HT1080 (cell line): ENCODE data around the gene BAG3. TPM values are rescaled to one million over a fixed set of nuclear protein-coding genes. Genes with fewer than 3 reads are reported as not detected.
A peak's percentile ranks its signal among the peaks of the same experiment; 100 is the strongest.
"Not testable (repeated sequence)": the region's sequence is repeated elsewhere in the genome, so short reads cannot be mapped to it uniquely, and the experiment has no call there.

Source experiments
- DNase-seq: peaks from one replicate; pipeline ENCODE4 v3.0.0-alpha.2; 2015; ENCODE audit warnings: low read depth
- total RNA-seq: library from RNA; depleted of rRNA; stranded (reverse); fragments of >200 nt; shearing (Covaris generic); gene quantifications from 2 replicates; pipeline ENCODE4 v1.2.3, GENCODE V29; 2014

Gene BAG3
- total RNA-seq, 1 experiment from 2014 or later = 46.2 TPM

- DNase-seq = no peak
Measured at GRCh38 chr10:119640384-119640783, 10.8 kb upstream of the BAG3 start.

GRCh38 chr10:119640875-119641526 is 10.2 kb upstream of the BAG3 start:
- DNase-seq = no peak

- DNase-seq = no peak
Measured at GRCh38 chr10:119642556-119643111, 8.5 kb upstream of the BAG3 start.

GRCh38 chr10:119643306-119644204 is 7.6 kb upstream of the BAG3 start:
- DNase-seq = no peak

- no peak for DNase-seq
Measured at GRCh38 chr10:119644205-119644814, 6.9 kb upstream of the BAG3 start.

- no peak for DNase-seq
Measured at GRCh38 chr10:119644994-119645393, 6.2 kb upstream of the BAG3 start.

GRCh38 chr10:119650062-119650461 is 1.1 kb upstream of the BAG3 start:
- DNase-seq = no peak

GRCh38 chr10:119651514-119652360 is 557 bp downstream of the BAG3 start:
- no peak for DNase-seq

GRCh38 chr10:119652361-119652730 is 1.2 kb downstream of the BAG3 start:
- peak; percentile 55 for DNase-seq

- no peak for DNase-seq
Measured at GRCh38 chr10:119653209-119653608, 2.0 kb downstream of the BAG3 start.

GRCh38 chr10:119653916-119654315 is 2.7 kb downstream of the BAG3 start:
- DNase-seq = no peak

GRCh38 chr10:119654540-119654939 is 3.4 kb downstream of the BAG3 start:
- peak; percentile 75 for DNase-seq

- DNase-seq = peak; percentile 85
Measured at GRCh38 chr10:119655566-119656001, 4.4 kb downstream of the BAG3 start.

GRCh38 chr10:119656760-119657159 is 5.6 kb downstream of the BAG3 start:
- no peak for DNase-seq

- DNase-seq = no peak
Measured at GRCh38 chr10:119657725-119658124, 6.5 kb downstream of the BAG3 start.

GRCh38 chr10:119658274-119658673 is 7.1 kb downstream of the BAG3 start:
- peak; percentile 92 for DNase-seq

- DNase-seq = no peak
Measured at GRCh38 chr10:119659951-119660350, 8.8 kb downstream of the BAG3 start.

- DNase-seq = not testable (repeated sequence)
Measured at GRCh38 chr10:119662076-119662605, 11.0 kb downstream of the BAG3 start.

GRCh38 chr10:119663866-119664698 is 12.9 kb downstream of the BAG3 start:
- DNase-seq = no peak
